K562 (cell line): ENCODE data around the gene CEP68. TPM values are rescaled to one million over a fixed set of nuclear protein-coding genes. Genes with fewer than 3 reads are reported as not detected.

Experiments
- ATAC-seq: fragments of 200-7000 bp; cut with Tn5 transposase; 3 replicates; pipeline ENCODE4 v1.9.1; 2020; ENCODE audit warnings: moderate library complexity
- BruUV-seq: library from RNA; stranded (reverse); fragments of 400-500 nt; replicated peaks from 2 replicates; lab custom pipeline; 2021; lab: Mats Ljungman, UMichigan
- CTCF ChIA-PET: fragments of 300-600 bp; formaldehyde crosslinking; extraction: SDS; loops from one replicate; lab custom pipeline; 2021; ENCODE audit warnings: low intra/inter-chr PET ratio; lab: Yijun Ruan, JAX
- POLR2A ChIA-PET: fragments of 300-600, 350-650 bp; sonication (Branson Sonifier 250); formaldehyde crosslinking; extraction: SDS; loops from one replicate; lab custom pipeline; 2021; ENCODE audit warnings: antibody characterized with exemption, inconsistent platforms; lab: Yijun Ruan, JAX
- DNase-seq, 4 experiments: peaks; one replicate each; pipeline versions ENCODE4 v3.0.0 to v3.0.0-alpha.2; 2011 to 2018; ENCODE audit warnings: low spot score in 3 of 4, mixed read lengths in 3 of 4; ENCODE audit errors: extremely low read depth in 1 of 4
- FAIRE-seq: peaks from 2 replicates; lab custom pipeline; 2011; peaks lifted over from hg19 to GRCh38; lab: Jason Lieb, UNC
- H2AFZ ChIP-seq: 2 replicates; pipeline ENCODE4 v1.6.0; 2011; ENCODE audit warnings: low read depth, low read length, control low read depth, inconsistent platforms
- H3K27ac ChIP-seq: fragments of 200-600 bp; 3 replicates; pipeline ENCODE4 v1.8.0; 2011; ENCODE audit warnings: low read depth, mild to moderate bottlenecking, control low read depth, inconsistent platforms, low read length, moderate library complexity, mixed read lengths; ENCODE audit errors: extremely low read depth
- H3K27me3 ChIP-seq, 2 experiments: fragments of 300-600 bp in 1 of 2; 2 replicates in 1 of 2; 3 replicates in 1 of 2; pipeline versions ENCODE4 v1.6.0 to v1.8.0; 2011; ENCODE audit warnings: inconsistent platforms in 2 of 2, low read length in 2 of 2, mild to moderate bottlenecking in 1 of 2, mixed read lengths in 1 of 2, moderate library complexity in 1 of 2; ENCODE audit not compliant: control insufficient read depth in 2 of 2, insufficient read depth in 2 of 2
- H3K36me3 ChIP-seq: fragments of 300-600 bp; 3 replicates; pipeline ENCODE4 v1.8.0; 2011; ENCODE audit warnings: mild to moderate bottlenecking, low read length, inconsistent platforms; ENCODE audit not compliant: control insufficient read depth, insufficient read depth
- H3K4me1 ChIP-seq, 2 experiments: fragments of 200-600 bp in 1 of 2; replicated peaks in 1 of 2; 2 replicates in 1 of 2; 3 replicates in 1 of 2; pipeline versions ENCODE4 v1.5.1 to v1.8.0; 2011; ENCODE audit warnings: inconsistent platforms in 2 of 2, low read length in 2 of 2, mild to moderate bottlenecking in 1 of 2, mixed read lengths in 1 of 2, moderate library complexity in 1 of 2; ENCODE audit not compliant: control insufficient read depth in 2 of 2, insufficient read depth in 2 of 2
- H3K4me2 ChIP-seq: 2 replicates; pipeline ENCODE4 v1.6.1; 2011; ENCODE audit warnings: low read length, control low read depth, inconsistent platforms, mixed read lengths; ENCODE audit not compliant: insufficient read depth
- H3K4me3 ChIP-seq: fragments of 200-600 bp; sonication (generic), shearing (Covaris generic); 2 replicates; pipeline ENCODE4 v1.5.1; 2016; ENCODE audit warnings: control low read depth, inconsistent platforms
- H3K79me2 ChIP-seq: fragments of 200-600 bp; 3 replicates; pipeline ENCODE4 v1.8.0; 2011; ENCODE audit warnings: low read length, inconsistent platforms; ENCODE audit not compliant: control insufficient read depth, insufficient read depth
- H3K9ac ChIP-seq, 2 experiments: 2 replicates each; pipeline versions ENCODE4 v1.6.0 to v1.6.1; 2011; ENCODE audit warnings: low read depth in 2 of 2, low read length in 2 of 2, control low read depth in 1 of 2, inconsistent platforms in 1 of 2, mild to moderate bottlenecking in 1 of 2, mixed read lengths in 1 of 2; ENCODE audit not compliant: insufficient read depth in 1 of 2
- H3K9me1 ChIP-seq: one replicate; pipeline ENCODE4 v1.6.0; 2011; ENCODE audit warnings: inconsistent platforms, mild to moderate bottlenecking, low read length, moderate library complexity; ENCODE audit not compliant: control insufficient read depth, insufficient read depth
- H3K9me3 ChIP-seq: replicated peaks from 2 replicates; pipeline ENCODE4 v1.5.1; 2011; ENCODE audit warnings: low read depth, low read length, inconsistent platforms; ENCODE audit not compliant: control insufficient read depth, insufficient read depth
- H4K20me1 ChIP-seq: replicated peaks from 2 replicates; pipeline ENCODE4 v1.6.1; 2011; ENCODE audit warnings: low read length, inconsistent platforms, mixed read lengths; ENCODE audit not compliant: control insufficient read depth, insufficient read depth
- ARID2 ChIP-seq: fragments of 450-650 bp; IDR thresholded peaks from 2 replicates; pipeline ENCODE4 v1.6.1; 2017; ENCODE audit warnings: antibody characterized with exemption, mild to moderate bottlenecking
- ATF3 ChIP-seq, 2 experiments: fragments of 450-650 bp in 1 of 2; sonication (generic) in 1 of 2; formaldehyde crosslinking in 1 of 2; IDR thresholded peaks in 1 of 2; conservative IDR thresholded peaks in 1 of 2; 2 replicates each; pipeline versions ENCODE4 v1.6.1 to v1.8.1; 2016 to 2023; ENCODE audit warnings: mild to moderate bottlenecking in 2 of 2, moderate library complexity in 2 of 2, inconsistent platforms in 1 of 2, missing genetic modification reagents in 1 of 2
- CEBPB ChIP-seq: fragments of 450-650 bp; IDR thresholded peaks from 2 replicates; pipeline ENCODE4 v1.6.1; 2016; ENCODE audit warnings: missing genetic modification characterization, missing compliant biosample characterization
- CEBPG ChIP-seq, 3 experiments: fragments of 200-800 bp in 1 of 3; sonication (Bioruptor generic) in 1 of 3; sonication (generic) in 1 of 3; formaldehyde crosslinking in 1 of 3; IDR thresholded peaks in 2 of 3; conservative IDR thresholded peaks in 1 of 3; 2 replicates each; pipeline versions ENCODE4 v1.6.1 to v1.8.0; 2016 to 2022; ENCODE audit warnings: missing compliant biosample characterization in 2 of 3, missing genetic modification characterization in 2 of 3, mild to moderate bottlenecking in 1 of 3, missing genetic modification reagents in 1 of 3
- ELF2 ChIP-seq: fragments of 250-450 bp; sonication (Bioruptor Pico); IDR thresholded peaks from 2 replicates; pipeline ENCODE4 v1.5.0; 2021; ENCODE audit warnings: mild to moderate bottlenecking
- NFYB ChIP-seq: IDR thresholded peaks from 2 replicates; pipeline ENCODE4 v1.6.1; 2011; ENCODE audit warnings: mild to moderate bottlenecking, moderate library complexity; ENCODE audit not compliant: insufficient read length; ENCODE audit errors: extremely low read depth
- SMARCA5 ChIP-seq: fragments of 450-650 bp; IDR thresholded peaks from 2 replicates; pipeline ENCODE4 v1.6.1; 2016
- TOE1 ChIP-seq, 2 experiments: fragments of 450-650 bp in 1 of 2; sonication (generic) in 1 of 2; formaldehyde crosslinking in 1 of 2; IDR thresholded peaks; 2 replicates each; pipeline versions ENCODE4 v1.7.1 to v1.8.0; 2016 to 2022; ENCODE audit warnings: borderline replicate concordance in 2 of 2, mild to moderate bottlenecking in 2 of 2, antibody characterized with exemption in 1 of 2, inconsistent platforms in 1 of 2, low read depth in 1 of 2, missing genetic modification reagents in 1 of 2, moderate library complexity in 1 of 2
- ZNF165 ChIP-seq: fragments of 250-450 bp; sonication (Bioruptor Pico); IDR thresholded peaks from 2 replicates; pipeline ENCODE4 v1.4.0; 2020; ENCODE audit warnings: borderline replicate concordance
- WGBS: fragments of 100-300 bp; shearing (Covaris generic); methylation state at CpG from one replicate; pipeline ENCODE4 v1.1.6; 2016; ENCODE audit warnings: low coverage, mixed read lengths; ENCODE audit not compliant: insufficient coverage; ENCODE audit errors: missing lambda C conversion rate; 5-methylcytosine and 5-hydroxymethylcytosine counted together
- in situ Hi-C: fragments of 300-500 bp; cut with MboI; formaldehyde crosslinking; loops from 4 replicates; pipeline ENCODE4 v1.15.0; 2018; ENCODE audit warnings: inconsistent platforms, mixed read lengths
- intact Hi-C: fragments of 100-400 bp; cut with micrococcal nuclease; formaldehyde crosslinking; loops from 2 replicates; pipeline ENCODE4 v1.14.2; 2022
- polyA plus RNA-seq, 8 experiments: library from polyadenylated mRNA; depleted of rRNA in 4 of 8; stranded (reverse) in 5 of 8; unstranded in 3 of 8; fragments of >200 nt; fragmentation: Nextera tagmentation in 2 of 8; fragmentation: Illumina TruSeq in 1 of 8; extraction: Ambion mirVana in 2 of 8; extraction: Trizol in 1 of 8; gene quantifications; 2 replicates each; pipeline versions ENCODE4 v1.2.1 to v1.2.3, GENCODE V29; 2011 to 2014; ENCODE audit warnings: inconsistent platforms in 1 of 8, missing spikeins in 1 of 8
- total RNA-seq, 7 experiments: library from RNA; depleted of rRNA in 6 of 7; stranded (reverse); fragments of >200 nt in 6 of 7; fragmentation: Illumina TruSeq in 2 of 7; extraction: Trizol in 2 of 7; gene quantifications; 2 replicates each; pipeline versions ENCODE4 v1.2.1 to v1.2.3, GENCODE V29; 2011 to 2021; ENCODE audit warnings: low replicate concordance in 1 of 7

The CEP68 gene
- total and polyA plus RNA-seq, 9 of the 15 experiments (the other 6 are each of a cell fraction or from before 2014, with no cell fraction given): 1.4 to 8.5 (median 5.2) TPM

GRCh38 chr2:65122313-65122712 is 66.1 kb downstream of the CEP68 start:
- Histone ChIP-seq H3K79me2 (peaks cover 99% of the 10 kb centered on the region), H4K20me1 (peaks cover 17% of the 10 kb centered on the region), H3K9me3 (no peaks in the 10 kb centered on the region), H3K27me3 (no peaks in the 10 kb centered on the region), H3K9me1 (no peaks in the 10 kb centered on the region), H3K36me3 (peaks cover 10% of the 10 kb centered on the region; the same call in 2 of the 3 replicates), H3K4me2 (no peak overlapping the region), H3K4me3 (no peak overlapping the region), H3K9ac (no peak overlapping the region), H3K4me1 (peaks cover 5 to 20% of the 10 kb centered on the region in 2 experiments; a peak in 4 of 5 replicates), H2AFZ (no peak overlapping the region), H3K27ac (no peak overlapping the region)
- in situ Hi-C loops: no loop called here
- no TSS peak for BruUV-seq
- TF ChIP-seq SMARCA5 (no peak), NFYB (no peak), CEBPG (CRISPR knock-in tag; IDR thresholded peaks at IDR 0.05) (no peak), CEBPG (tag; conservative IDR thresholded peaks at IDR 0.05 in 1 of 2, IDR thresholded peaks at IDR 0.05 in 1 of 2) (0 out of 4 replicates have a peak, but pooled peaks of 1 of the 2 experiments have one; percentile 15), ELF2 (CRISPR knock-in tag) (no peak), ATF3 (IDR thresholded peaks at IDR 0.05) (peak; percentile 68), ATF3 (CRISPR knock-in tag; conservative IDR thresholded peaks at IDR 0.05) (no peak), ARID2 (no peak), TOE1 (IDR thresholded peaks at IDR 0.05; ENCODE audit: borderline replicate concordance) (no peak), TOE1 (CRISPR knock-in tag; IDR thresholded peaks at IDR 0.05; ENCODE audit: borderline replicate concordance, low read depth) (no peak), ZNF165 (CRISPR knock-in tag) (no peak), CEBPB (tag) (peak; percentile 32; the same call in 1 of the 2 replicates)
- ATAC-seq: peak; percentile 21; the same call in 1 of the 3 replicates
- WGBS: 53% methylated on average over 5 of the region's 7 CpGs
- no peak for DNase-seq
- POLR2A ChIA-PET: interaction anchor here (0.6 to 1.8 kb wide), 5 partner anchors 10 to 116 kb away, joined by 3 to 9 read pairs (median 3); no protein-coding TSS in a partner anchor
- intact Hi-C loops: no loop called here
- FAIRE-seq: no peak
- CTCF ChIA-PET: no interaction called here
